ENCODE measurements around the gene VPS37D. TPM values are rescaled to one million over a fixed set of nuclear protein-coding genes. Genes with fewer than 3 reads are reported as not detected.
A peak's percentile ranks its signal among the peaks of the same experiment; 100 is the strongest.

Gene VPS37D
- polyA plus RNA-seq, 3 donors = not detected

- no peak for TF ChIP-seq CTCF (IDR thresholded peaks at IDR 0.05)
- intact Hi-C loops (cut with micrococcal nuclease) = loop anchor here (2.0 to 10.0 kb wide), 3 partner anchors 42 to 756 kb away; partner anchors contain the start of genes ABHD11 (in 2 of the 2) and POM121 (in 1 of the 2)
- no peaks in the 10 kb centered on the region for H3K9me3 ChIP-seq (replicated peaks in 1 of 2; ENCODE audit: control insufficient read depth in 1 of 2, insufficient read depth in 1 of 2, low read length in 2 of 2)
- Mint-ChIP-seq H3K36me3 (peaks cover 23 to 33% of the 10 kb centered on the region in 2 donors), H3K27ac (no peak overlapping the region), H3K9me3 (peaks cover 0 to 2% (median 0%) of the 10 kb centered on the region in 7 donors), H3K27me3 (ENCODE audit: low read depth in 3 of 3) (peaks cover 2 to 5% (median 4%) of the 10 kb centered on the region in 3 donors), H3K4me3 (no peak overlapping the region), H3K4me1 (peaks cover 22% of the 10 kb centered on the region)
- DNase-seq = no peak
- no peak overlapping the region for H3K4me2 ChIP-seq (replicated peaks; ENCODE audit: extremely low read depth, low read length, poor library complexity, severe bottlenecking)
- peaks cover 3 to 20% of the 10 kb centered on the region in 2 donors for H3K36me3 ChIP-seq (replicated peaks in 1 of 2; ENCODE audit: control insufficient read depth in 1 of 2, insufficient read depth in 2 of 2, low read length in 2 of 2)
- no peak overlapping the region for H3K9ac ChIP-seq (ENCODE audit: insufficient read depth, low read length, poor library complexity, severe bottlenecking)
- H3K27ac ChIP-seq (ENCODE audit: low read depth in 1 of 2, low read length in 2 of 2) = no peak overlapping the region
- H3K4me1 ChIP-seq (ENCODE audit: control insufficient read depth in 1 of 2, insufficient read depth in 2 of 2, low read length in 2 of 2) = peaks cover 19 to 30% of the 10 kb centered on the region in 2 donors
- 94% methylated on average over 3 of the region's 7 CpGs for WGBS (ENCODE audit: insufficient coverage)
- no peak overlapping the region for H2AFZ ChIP-seq (ENCODE audit: insufficient read depth, low read depth, low read length, poor library complexity, severe bottlenecking)
- H4K20me1 ChIP-seq (ENCODE audit: insufficient read depth, low read length) = peaks cover 19% of the 10 kb centered on the region
- no peak overlapping the region for H3K4me3 ChIP-seq (replicated peaks in 1 of 3; ENCODE audit: low read depth in 2 of 3, low read length in 3 of 3)
- H3K27me3 ChIP-seq (ENCODE audit: control insufficient read depth in 2 of 2, insufficient read depth in 2 of 2, low read length in 2 of 2) = no peaks in the 10 kb centered on the region
- H3K79me2 ChIP-seq (ENCODE audit: insufficient read depth, low read length) = peaks cover 48% of the 10 kb centered on the region
Measured at GRCh38 chr7:73680501-73680900, 12.9 kb downstream of the VPS37D start.

- intact Hi-C loops (cut with micrococcal nuclease) = loop anchor here (2.0 to 10.0 kb wide), 3 partner anchors 42 to 756 kb away; partner anchors contain the start of genes ABHD11 (in 2 of the 2) and POM121 (in 1 of the 2)
- Histone ChIP-seq H3K27me3 (ENCODE audit: control insufficient read depth in 2 of 2, insufficient read depth in 2 of 2, low read length in 2 of 2) (no peaks in the 10 kb centered on the region), H3K4me3 (replicated peaks in 1 of 3; ENCODE audit: low read depth in 2 of 3, low read length in 3 of 3) (no peak overlapping the region), H3K27ac (ENCODE audit: low read depth in 1 of 2, low read length in 2 of 2) (no peak overlapping the region), H2AFZ (ENCODE audit: insufficient read depth, low read depth, low read length, poor library complexity, severe bottlenecking) (no peak overlapping the region), H3K9ac (ENCODE audit: insufficient read depth, low read length, poor library complexity, severe bottlenecking) (no peak overlapping the region), H4K20me1 (ENCODE audit: insufficient read depth, low read length) (peaks cover 19% of the 10 kb centered on the region), H3K4me2 (replicated peaks; ENCODE audit: extremely low read depth, low read length, poor library complexity, severe bottlenecking) (no peak overlapping the region), H3K36me3 (replicated peaks in 1 of 2; ENCODE audit: control insufficient read depth in 1 of 2, insufficient read depth in 2 of 2, low read length in 2 of 2) (peaks cover 3 to 21% of the 10 kb centered on the region in 2 donors), H3K79me2 (ENCODE audit: insufficient read depth, low read length) (peaks cover 50% of the 10 kb centered on the region), H3K9me3 (replicated peaks in 1 of 2; ENCODE audit: control insufficient read depth in 1 of 2, insufficient read depth in 1 of 2, low read length in 2 of 2) (no peaks in the 10 kb centered on the region), H3K4me1 (ENCODE audit: control insufficient read depth in 1 of 2, insufficient read depth in 2 of 2, low read length in 2 of 2) (peaks cover 19 to 30% of the 10 kb centered on the region in 2 donors)
- 83% methylated on average over 7 of the region's 8 CpGs for WGBS (ENCODE audit: insufficient coverage)
- H3K9me3 Mint-ChIP-seq = peaks cover 0 to 2% (median 0%) of the 10 kb centered on the region in 7 donors
- DNase-seq = no peak
- peaks cover 22% of the 10 kb centered on the region for H3K4me1 Mint-ChIP-seq
- H3K4me3 Mint-ChIP-seq = peak overlapping the region in 1 of 2 donors; percentile 17
- H3K27me3 Mint-ChIP-seq (ENCODE audit: low read depth in 3 of 3) = peaks cover 2 to 5% (median 4%) of the 10 kb centered on the region in 3 donors
- peak overlapping the region in 1 of 7 donors; percentile 5 for H3K27ac Mint-ChIP-seq
- peaks cover 23 to 33% of the 10 kb centered on the region in 2 donors for H3K36me3 Mint-ChIP-seq
- TF ChIP-seq CTCF (IDR thresholded peaks at IDR 0.05) = no peak
Measured at GRCh38 chr7:73681031-73681430, 13.4 kb downstream of the VPS37D start.

Data from CD14-positive monocyte (primary cell).